Measurements from ENCODE around the gene MTERF2. TPM values are rescaled to one million over a fixed set of nuclear protein-coding genes. Genes with fewer than 3 reads are reported as not detected.
A peak's percentile ranks its signal among the peaks of the same experiment; 100 is the strongest.
"Not testable (repeated sequence)": the region's sequence is repeated elsewhere in the genome, so short reads cannot be mapped to it uniquely, and the experiment has no call there.

The MTERF2 gene
- 15.2 TPM for total RNA-seq

GRCh38 chr12:106986625-106987389 is at the start of gene MTERF2:
MTERF2 (minus strand) TSS chr12:106987146; CDS start chr12:106978714, 8,432 bp downstream.
- intact Hi-C loops (cut with DNase I) = no loop called here
- DNase-seq (ENCODE audit: low spot score) (peak; percentile 94), ATAC-seq (peak; percentile 99)

- no peak for DNase-seq (ENCODE audit: low spot score)
- no peak for ATAC-seq
- intact Hi-C loops (cut with DNase I) = no loop called here
Observed at GRCh38 chr12:107035733-107036132, 48.8 kb upstream of the MTERF2 start.

- intact Hi-C loops (cut with DNase I) = no loop called here
- DNase-seq (ENCODE audit: low spot score) (no peak), ATAC-seq (no peak)
Observed at GRCh38 chr12:107033758-107034739, 47.1 kb upstream of the MTERF2 start.

GRCh38 chr12:107032266-107032665 is 45.3 kb upstream of the MTERF2 start:
- no peak for ATAC-seq
- intact Hi-C loops (cut with DNase I) = no loop called here
- DNase-seq (ENCODE audit: low spot score) = no peak

- ATAC-seq = no peak
- intact Hi-C loops (cut with DNase I) = no loop called here
- DNase-seq (ENCODE audit: low spot score) = no peak
Observed at GRCh38 chr12:107031061-107031460, 44.1 kb upstream of the MTERF2 start.

GRCh38 chr12:107029081-107029480 is 42.1 kb upstream of the MTERF2 start:
- ATAC-seq (no peak), DNase-seq (ENCODE audit: low spot score) (no peak)
- intact Hi-C loops (cut with DNase I) = no loop called here

- ATAC-seq = peak; percentile 96
- intact Hi-C loops (cut with DNase I) = no loop called here
- no peak for DNase-seq (ENCODE audit: low spot score)
Observed at GRCh38 chr12:107027636-107028053, 40.7 kb upstream of the MTERF2 start.

- intact Hi-C loops (cut with DNase I) = no loop called here
- peak; percentile 14 for ATAC-seq
Observed at GRCh38 chr12:107026806-107027635, 40.1 kb upstream of the MTERF2 start.

GRCh38 chr12:107026356-107026755 is 39.4 kb upstream of the MTERF2 start:
- ATAC-seq; intact Hi-C loops (cut with DNase I): not testable (repeated sequence)

More at GRCh38 chr12:107026806-107027635, 40.1 kb upstream of the MTERF2 start:
- no peak for DNase-seq (ENCODE audit: low spot score)

GRCh38 chr12:107025671-107026070 is 38.7 kb upstream of the MTERF2 start:
- DNase-seq (ENCODE audit: low spot score) = no peak
- no peak for ATAC-seq
- intact Hi-C loops (cut with DNase I) = no loop called here

More at GRCh38 chr12:107026356-107026755, 39.4 kb upstream of the MTERF2 start:
- DNase-seq (ENCODE audit: low spot score) = not testable (repeated sequence)

GRCh38 chr12:107019546-107019945 is 32.6 kb upstream of the MTERF2 start:
- intact Hi-C loops (cut with DNase I) = no loop called here
- DNase-seq (ENCODE audit: low spot score) (no peak), ATAC-seq (no peak)

GRCh38 chr12:107017042-107017441 is 30.1 kb upstream of the MTERF2 start:
- DNase-seq (ENCODE audit: low spot score) (no peak), ATAC-seq (no peak)
- intact Hi-C loops (cut with DNase I) = no loop called here

GRCh38 chr12:107014055-107014454 is 27.1 kb upstream of the MTERF2 start:
- ATAC-seq (no peak), DNase-seq (ENCODE audit: low spot score) (no peak)

GRCh38 chr12:107012736-107013425 is 25.9 kb upstream of the MTERF2 start:
- DNase-seq (ENCODE audit: low spot score) = no peak
- intact Hi-C loops (cut with DNase I) = no loop called here

More at GRCh38 chr12:107014055-107014454, 27.1 kb upstream of the MTERF2 start:
- intact Hi-C loops (cut with DNase I) = no loop called here

GRCh38 chr12:107011519-107011918 is 24.6 kb upstream of the MTERF2 start:
- DNase-seq (ENCODE audit: low spot score) (no peak), ATAC-seq (no peak)
- intact Hi-C loops (cut with DNase I) = no loop called here

More at GRCh38 chr12:107012736-107013425, 25.9 kb upstream of the MTERF2 start:
- no peak for ATAC-seq

- intact Hi-C loops (cut with DNase I) = no loop called here
- no peak for ATAC-seq
- no peak for DNase-seq (ENCODE audit: low spot score)
Observed at GRCh38 chr12:107007411-107007810, 20.5 kb upstream of the MTERF2 start.

GRCh38 chr12:107002665-107003064 is 15.7 kb upstream of the MTERF2 start:
- DNase-seq (ENCODE audit: low spot score); intact Hi-C loops (cut with DNase I); ATAC-seq: not testable (repeated sequence)

- no peak for DNase-seq (ENCODE audit: low spot score)
- intact Hi-C loops (cut with DNase I) = no loop called here
- ATAC-seq = peak; percentile 62
Observed at GRCh38 chr12:106999446-106999845, 12.5 kb upstream of the MTERF2 start.
